Measurements from ENCODE around the gene MB21D2.
"Not testable (repeated sequence)": the region's sequence is repeated elsewhere in the genome, so short reads cannot be mapped to it uniquely, and the experiment has no call there.

The MB21D2 gene

DNA sequence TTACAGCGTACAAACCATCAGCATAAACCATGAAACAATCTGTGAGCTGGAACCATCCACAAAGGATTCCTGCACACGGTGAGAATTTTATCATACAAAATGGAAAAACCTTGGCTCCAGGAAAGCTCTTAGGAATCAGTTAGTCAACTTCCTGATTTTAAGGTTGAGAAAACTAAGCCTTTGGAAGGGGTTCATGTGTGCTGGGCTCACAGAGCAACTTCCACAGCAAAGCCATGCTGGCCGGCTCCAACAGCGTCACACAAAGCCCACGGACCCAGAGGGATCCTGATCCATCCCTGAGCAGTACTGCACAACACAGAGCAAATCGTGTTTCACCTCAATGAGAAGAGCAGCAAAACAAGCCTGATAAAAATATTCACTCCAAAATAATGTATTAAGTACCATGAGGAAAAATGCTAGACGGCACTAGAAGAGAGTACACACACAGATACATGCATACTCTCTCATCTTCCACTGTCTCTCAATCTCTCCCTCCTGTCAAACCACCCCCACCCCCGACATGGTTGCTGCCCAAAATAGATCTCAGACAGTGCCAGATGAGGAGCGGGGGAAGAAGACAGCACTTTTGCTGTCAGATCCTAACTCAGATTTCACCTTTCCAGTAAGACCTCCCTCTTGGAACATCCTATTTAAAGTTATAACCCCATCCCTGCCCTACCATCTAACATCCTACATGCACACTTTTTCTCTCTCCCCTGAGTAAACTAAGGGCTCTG, 58.6 kb downstream of the MB21D2 start:
- DNase-seq: no peak

- no peak for DNase-seq
Measured at GRCh38 chr3:192857260-192857661, 60.4 kb downstream of the MB21D2 start.

GRCh38 chr3:192855434-192855833, 62.2 kb downstream of the MB21D2 start:
- DNase-seq: no peak

GRCh38 chr3:192851821-192852372, 65.8 kb downstream of the MB21D2 start:
- no peak for DNase-seq

GRCh38 chr3:192850451-192850981, 67.1 kb downstream of the MB21D2 start:
- peak; percentile 57 to 69 for DNase-seq

DNA sequence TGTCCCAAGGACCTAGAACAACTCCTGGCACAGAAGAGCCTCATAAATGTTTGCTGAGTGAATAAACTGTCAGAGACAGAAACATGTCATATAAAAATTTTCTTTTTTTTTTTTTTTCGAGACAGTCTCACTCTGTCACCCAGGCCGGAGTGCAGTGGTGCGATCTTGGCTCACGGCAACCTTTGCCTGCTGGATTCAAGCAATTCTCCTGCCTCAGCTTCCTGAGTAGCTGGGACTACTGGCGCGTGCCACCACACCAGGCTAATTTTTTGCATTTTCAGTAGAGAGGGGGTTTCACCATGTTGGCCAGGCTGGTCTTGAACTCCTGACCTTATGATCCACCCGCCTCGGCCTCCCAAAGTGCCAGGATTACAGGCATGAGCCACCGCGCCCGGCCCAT, 67.8 kb downstream of the MB21D2 start:
- DNase-seq: not testable (repeated sequence)

DNA sequence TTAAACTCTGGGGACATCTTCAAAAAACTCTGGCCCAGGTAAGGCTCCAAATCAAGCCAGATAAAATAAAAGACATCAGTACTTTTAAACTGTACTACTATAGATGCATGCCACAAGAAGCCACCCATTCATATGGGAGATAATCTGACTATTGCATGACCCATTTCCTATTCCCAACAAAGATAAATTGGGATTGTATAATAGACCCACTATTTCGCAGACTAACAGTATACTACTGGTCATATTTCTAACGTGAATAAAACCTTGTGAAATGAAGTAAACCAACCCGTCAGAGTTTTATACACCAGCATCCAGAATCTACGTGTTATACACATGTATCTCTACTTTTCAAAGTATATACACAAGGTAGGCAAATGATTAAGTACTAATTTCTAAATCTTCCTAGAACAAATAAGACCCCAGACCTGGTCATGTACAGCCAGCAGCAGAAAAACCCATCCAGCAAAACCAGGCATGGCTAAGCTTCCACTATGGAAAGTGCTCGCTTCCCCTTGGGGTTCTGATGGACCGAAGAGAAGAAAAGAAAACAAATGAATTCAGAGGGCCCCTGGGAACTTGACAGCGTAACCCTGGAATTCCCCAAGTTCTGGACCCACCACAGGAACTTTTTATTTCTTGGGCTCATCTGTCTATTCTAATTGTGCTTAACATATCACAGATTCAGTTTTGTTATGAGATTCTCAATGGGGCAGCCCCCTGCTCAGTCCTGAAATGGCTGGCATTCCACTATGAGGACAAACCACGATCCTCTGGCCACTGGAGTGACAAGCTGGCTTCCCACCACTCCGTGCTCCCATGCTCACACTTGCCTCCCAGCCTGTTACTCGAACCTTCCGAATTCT, 69.1 kb downstream of the MB21D2 start:
- peak in 1 of 2 experiments; percentile 15 for DNase-seq

DNA sequence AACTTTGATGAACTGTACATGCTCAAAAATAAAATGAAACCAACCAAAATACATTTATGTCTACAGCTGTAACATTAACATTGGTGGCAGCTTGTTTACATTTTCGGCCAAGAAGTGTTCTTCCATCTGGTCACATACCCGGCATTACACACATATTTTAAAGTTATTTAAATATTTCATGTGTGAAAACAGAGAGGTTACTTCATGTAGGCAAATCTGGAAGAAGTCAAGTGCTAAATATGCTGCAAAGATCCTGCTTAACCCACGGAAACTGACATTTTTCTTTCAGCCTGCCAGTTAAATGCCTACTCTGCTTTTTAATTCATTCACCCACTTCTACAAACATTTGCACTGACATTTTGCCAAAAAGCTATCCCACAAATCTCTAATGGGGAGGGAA, 69.7 kb downstream of the MB21D2 start:
- no peak for DNase-seq

DNA sequence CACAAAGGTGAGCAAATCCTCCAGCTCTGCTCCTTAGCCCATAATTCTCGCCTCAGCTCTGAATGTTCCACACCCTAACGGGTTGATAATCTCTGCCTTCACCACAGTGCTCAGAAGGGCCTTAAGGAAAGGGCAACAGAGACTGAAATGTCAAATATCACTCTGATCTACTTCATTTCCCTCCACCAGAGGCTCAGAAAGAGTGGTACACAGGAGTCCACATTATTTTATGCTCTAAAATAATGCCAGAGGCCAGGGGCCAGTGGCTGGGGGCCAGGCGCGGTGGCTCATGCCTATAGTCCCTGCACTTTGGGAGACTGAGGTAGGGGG, 72.2 kb downstream of the MB21D2 start:
- no peak for DNase-seq

GRCh38 chr3:192844836-192845525, 72.7 kb downstream of the MB21D2 start:
- DNase-seq: no peak

DNA sequence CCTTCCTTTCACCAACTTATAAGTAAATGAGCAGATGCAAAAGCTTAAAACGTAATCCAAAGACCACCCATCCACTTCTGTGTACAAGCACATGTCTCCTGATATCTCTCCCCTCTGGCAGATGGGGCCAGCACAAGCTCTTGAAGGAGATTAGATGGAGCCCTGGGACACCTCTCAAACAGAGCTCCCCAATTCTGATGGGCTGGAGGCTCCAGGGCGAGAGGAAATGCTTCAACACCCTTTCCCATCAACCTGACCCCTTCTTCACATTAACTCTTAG, 73.2 kb downstream of the MB21D2 start:
- no peak for DNase-seq

DNA sequence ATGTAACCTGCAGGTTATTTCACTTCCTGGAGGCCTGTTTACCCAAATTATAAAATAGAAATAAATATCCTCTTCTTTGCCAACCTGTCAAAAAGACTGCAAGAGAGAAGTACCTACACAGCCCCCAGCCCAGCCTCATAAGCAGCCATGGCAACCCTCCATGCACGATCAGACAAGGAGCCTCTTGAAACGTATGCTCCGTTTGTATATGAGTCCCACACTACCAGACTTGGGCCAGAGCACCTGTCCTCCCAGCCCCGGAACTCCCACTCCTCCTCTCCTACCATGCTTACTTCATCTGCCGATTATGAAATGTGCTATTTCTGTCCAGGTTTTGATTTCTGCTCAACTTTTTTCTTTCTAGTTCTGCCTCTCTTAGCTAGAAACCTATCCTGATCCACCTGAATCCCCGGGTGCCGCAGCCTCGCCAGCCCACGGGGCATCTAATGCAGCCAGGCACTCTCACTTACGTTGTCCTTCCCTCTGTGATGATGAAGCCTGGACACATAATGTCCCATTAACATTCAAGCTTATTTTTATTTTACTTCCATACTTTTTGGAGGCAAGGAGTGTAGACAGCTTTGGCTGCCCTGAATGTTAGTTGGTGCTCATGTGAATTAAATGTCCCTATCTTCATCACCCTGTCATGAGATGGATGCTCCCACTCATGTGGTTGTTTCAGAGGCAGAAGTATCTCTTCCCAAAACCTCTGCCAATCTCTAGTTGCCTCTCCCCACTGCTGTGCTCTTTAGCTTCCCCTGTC, 73.8 kb downstream of the MB21D2 start:
- DNase-seq: no peak

- DNase-seq: no peak
Measured at GRCh38 chr3:192843119-192843518, 74.5 kb downstream of the MB21D2 start.

DNA sequence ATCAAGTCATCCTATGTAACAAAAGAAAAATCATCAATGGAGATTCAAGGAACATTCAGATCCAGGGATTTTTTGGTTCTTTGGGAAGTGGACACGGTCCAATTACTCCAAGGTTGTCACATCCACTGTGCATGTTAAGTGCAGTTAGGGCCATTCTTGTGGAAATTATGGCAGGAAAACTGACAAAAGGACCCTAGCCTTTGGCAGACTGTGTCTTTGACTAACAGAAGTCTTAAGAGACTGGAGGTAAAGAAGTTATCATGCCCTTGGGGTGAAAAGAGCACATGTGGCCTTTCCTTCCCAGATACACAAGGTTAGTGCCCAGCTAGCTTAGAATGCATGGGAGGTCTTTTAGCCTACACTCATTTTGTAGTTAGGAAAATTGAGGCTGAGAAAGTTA, 74.9 kb downstream of the MB21D2 start:
- no peak for DNase-seq

- no peak for DNase-seq
Measured at GRCh38 chr3:192842138-192842537, 75.5 kb downstream of the MB21D2 start.

GRCh38 chr3:192841428-192841827, 76.2 kb downstream of the MB21D2 start:
- DNase-seq: no peak

DNA sequence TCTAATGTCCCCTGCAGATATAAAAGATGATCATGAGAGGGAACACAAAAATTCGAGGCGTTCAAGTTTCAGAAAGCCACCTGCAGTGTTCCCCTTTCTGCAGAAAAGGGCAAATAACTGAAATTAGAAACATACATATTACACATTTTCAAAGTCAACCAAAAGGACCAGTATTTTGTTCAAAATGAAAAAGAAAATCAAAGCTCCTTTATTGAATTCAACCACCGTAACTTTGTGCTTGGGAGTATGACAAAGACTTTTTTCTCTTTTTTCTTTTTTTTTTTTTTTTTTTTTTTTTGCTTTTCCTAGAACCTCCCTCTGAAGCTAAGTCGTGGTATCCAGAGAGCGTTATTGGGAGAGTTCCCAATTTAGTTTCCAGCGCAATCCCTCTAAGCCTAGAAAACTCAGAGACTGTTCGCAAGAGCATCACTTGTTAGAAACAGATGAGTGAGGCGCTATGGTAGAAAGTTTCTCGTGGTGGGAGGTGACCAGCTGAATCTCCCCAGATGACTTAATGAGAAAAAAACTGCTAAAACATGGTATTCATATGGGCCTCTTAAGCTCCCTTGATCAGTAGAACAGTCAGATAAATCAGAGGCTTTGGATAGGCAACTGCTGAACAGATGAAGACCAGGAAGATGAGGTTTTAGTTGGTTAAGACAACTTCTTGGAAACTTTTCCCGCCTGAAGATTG, 77.4 kb downstream of the MB21D2 start:
- DNase-seq: no peak

DNA sequence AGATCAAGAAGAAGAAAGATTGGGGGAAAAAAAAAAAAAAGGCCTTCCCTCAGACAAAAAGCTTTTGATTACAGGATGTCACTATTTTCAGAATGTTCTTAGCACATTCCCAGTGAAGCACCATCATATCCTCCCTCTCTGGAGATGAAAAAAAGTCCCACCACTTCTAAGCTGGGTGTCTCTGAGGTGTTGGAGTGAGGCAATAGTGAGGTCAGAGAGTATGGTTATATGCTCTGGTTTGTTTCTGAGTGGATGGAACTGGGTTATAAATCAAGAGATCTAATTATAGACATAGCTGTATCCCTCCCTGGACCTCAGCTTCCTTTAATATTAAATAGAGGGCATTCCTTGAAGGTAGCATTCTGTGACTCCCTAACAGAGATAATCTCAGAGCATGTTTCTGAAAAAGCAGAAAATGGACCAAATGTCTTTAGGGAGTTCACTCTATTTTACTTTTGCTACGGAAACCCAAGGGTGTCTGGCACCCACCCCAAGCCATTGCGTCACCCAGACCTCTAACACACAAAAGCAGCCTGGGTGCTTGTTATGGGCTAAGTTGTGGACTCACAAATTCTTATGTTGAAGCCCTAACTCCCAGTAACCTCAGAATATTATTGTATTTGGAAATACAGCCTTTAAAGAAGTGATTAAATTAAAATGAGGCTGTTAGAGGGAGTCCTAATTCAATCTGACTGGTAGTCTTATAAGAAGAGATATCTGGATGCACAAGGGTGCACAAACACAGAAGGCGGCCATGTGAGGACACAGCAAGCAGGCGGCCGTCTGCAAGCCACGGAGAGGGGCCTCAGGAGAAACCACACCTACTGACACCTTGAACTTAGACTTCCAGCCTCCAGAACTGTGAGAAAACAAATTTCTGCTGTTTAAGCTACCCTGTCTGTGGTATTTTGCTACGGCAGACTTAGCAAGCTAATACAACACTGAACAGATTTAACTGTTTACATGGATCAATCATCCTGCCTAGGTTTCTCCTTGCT, 81.5 kb downstream of the MB21D2 start:
- no peak for DNase-seq

DNA sequence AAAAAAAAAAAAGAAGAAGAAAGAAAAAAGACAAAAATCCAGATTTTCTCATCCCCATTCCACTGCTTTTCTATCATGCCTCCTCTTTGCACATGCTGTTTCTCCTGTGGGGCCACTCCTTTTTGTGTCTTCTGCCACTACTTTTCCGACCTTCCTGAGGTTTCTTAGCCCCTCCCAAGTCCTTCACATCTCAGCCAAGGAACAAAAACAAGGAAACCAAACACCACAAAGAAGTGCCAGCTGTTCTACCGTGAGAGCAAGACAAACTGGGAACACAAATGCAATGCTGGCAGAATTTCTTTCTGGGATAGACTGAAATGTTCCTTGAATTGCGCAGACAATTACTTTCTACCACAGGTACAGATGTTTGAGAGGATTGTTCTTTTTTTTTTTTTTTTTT, 83.2 kb downstream of the MB21D2 start:
- no peak for DNase-seq

GRCh38 chr3:192833177-192833890, 84.3 kb downstream of the MB21D2 start:
- DNase-seq: no peak

Data from activated CD4-positive, alpha-beta T cell treated with anti-CD3 and anti-CD28 coated beads, Interleukin-2, amount 50 U/mL, for 48 hours (primary cell).